ENCODE results near the gene ENTR1.
A peak's percentile ranks its signal among the peaks of the same experiment; 100 is the strongest.

The ENTR1 gene

DNA sequence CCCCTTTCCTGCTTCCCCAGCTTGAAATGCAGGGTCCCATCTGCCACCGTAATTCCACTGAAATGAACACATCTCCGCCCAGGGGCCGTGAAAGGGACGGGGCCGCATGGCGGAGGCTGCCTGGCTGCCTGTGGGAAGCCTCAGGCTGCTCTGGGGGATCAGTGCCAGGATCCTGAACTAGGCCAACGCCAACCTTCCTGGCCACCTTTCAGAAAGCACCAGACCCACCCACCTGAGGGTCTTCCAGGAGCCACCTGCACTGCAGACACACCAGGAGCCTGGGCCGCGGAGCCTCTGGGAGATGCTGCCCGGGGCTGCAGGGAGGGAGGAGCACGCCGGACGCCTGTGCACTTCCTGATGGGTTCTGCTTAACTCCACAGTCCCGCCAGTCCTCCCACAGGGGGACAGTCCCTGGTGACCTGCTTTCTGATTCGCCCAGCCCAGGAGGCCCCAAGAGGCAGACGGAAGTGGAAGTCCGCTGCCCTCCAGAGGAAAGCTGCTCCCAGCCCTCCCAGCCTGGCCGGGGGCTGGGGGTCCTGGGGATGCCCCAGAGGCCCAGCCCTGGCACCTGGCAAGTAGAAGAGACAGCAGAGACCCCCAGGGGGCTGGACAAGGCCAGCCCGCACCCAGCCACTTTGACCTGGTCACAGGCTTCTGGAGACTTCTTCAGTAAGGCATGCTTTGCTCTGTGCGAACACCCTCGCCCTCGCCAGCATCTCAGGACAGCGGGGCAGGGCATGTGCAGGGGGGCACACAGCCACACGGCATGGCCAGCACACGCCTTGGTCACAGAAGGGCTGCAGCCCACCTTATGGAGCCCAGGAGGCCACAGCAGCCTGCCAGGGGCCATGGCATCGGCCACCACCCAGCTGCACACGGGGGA, 36.9 kb downstream of the ENTR1 start, which contains the start of gene CARD9:
Gene CARD9, minus strand, starts transcription at position 370 of the 883 bp plus-strand sequence. CDS start 1,591 bp downstream, outside the sequence.
- peak; percentile 15 to 64 for DNase-seq

- DNase-seq: peak in 1 of 2 donors; percentile 62
These were observed 37.7 kb downstream of the ENTR1 start for GRCh38 chr9:136372561-136373299.

DNA sequence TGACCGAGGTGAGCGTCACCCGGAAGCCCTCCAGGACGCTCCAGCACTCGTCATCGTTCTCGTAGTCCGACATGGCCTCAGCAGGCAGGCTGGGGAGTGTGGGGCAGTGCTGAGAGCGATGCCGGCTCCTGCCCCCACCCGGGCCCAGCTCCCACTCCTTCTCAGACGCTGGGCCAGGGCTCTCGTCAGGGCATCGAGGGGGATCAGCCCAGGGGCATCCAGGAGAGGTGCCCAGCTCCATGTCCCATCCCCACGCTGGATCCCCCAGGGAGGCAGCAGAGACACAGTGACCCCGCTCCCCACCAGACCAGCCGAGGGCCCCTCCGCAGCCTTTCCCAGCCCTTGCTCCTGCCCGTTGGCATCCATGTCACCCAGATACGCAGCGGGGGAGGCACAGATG, 38.4 kb downstream of the ENTR1 start:
- no peak for DNase-seq

DNA sequence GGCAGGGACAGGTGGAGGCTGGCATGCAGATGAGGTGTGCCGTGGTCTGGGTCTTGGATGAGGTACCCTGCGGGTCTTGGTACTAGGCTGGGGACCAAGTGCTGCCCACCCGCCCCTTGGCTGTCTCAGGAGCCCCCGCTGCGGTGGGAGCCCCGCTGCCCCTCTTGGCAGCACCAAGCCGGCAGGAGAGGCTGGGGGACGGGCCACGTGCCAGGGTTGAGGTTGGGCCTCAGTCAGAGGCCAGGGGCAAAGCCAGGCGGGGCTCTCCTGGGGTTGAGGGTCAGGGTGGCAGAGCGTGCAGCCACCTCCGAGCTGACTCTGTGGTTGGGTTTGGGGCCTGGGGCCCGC, 38.9 kb downstream of the ENTR1 start:
- no peak for DNase-seq

- DNase-seq: no peak
These were observed 39.5 kb downstream of the ENTR1 start for GRCh38 chr9:136370687-136371532.

- no peak for DNase-seq
These were observed 40.4 kb downstream of the ENTR1 start for GRCh38 chr9:136370037-136370436.

DNA sequence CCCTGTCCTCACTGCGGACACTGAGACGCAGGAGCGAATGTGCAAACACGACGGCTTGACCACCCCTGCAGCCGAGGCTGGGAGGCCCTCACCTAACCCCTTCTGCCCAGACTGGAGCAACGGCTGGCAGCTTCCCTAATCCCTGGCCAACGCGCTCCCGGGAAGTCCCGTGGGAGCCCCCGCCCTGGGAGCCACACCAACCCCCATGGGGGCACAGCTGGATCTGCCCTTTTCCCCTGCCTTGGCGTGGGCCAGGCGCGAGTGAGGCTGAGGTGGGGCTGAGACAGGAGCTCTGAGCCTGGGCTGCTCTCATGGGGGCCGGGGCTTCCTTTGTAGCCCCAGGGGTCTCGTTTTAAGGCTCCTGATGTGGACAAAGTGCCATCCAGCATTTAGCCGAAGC, 42.2 kb downstream of the ENTR1 start:
- no peak for DNase-seq

DNA sequence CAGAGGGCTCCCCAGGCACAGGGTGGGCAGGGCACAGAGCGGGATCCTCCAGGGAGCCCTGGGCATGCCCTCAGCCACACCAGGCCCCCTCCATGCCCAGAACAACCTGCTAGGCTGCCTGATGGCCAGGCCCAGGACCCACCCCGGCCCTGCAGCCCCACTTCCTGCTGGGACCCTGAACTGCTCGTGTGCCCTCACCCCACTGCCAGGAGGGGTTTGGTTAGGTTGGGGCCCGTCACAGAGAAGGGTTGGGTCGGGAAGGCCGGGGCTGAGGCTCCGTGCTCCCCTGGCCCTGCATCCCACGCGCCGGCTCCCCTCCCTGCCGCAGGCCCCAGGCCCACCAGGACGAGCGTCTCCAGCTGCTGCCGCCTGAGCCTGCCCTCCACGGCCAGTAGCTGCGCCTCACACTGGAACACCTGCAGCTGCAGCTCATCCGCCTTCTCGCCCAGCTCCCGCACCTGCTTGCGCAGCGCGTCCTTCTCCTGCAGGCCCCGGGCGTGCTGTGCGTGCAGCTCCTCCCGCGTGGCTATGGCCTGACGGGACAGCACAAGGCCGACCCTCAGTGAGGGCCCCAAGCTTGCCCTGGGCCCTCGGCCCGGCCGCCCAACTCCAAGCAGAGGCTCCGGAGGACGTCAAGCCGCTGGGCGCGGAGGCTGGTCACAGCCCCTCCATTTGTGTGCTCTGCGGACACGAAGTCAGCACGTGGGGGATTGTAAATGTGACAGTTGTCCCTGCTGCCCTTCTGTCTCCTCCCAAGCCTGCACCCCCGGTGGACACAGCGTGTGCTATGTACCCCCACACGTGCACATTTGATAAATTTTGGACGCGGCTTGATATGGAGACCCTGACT, 42.9 kb downstream of the ENTR1 start:
- no peak for DNase-seq

DNA sequence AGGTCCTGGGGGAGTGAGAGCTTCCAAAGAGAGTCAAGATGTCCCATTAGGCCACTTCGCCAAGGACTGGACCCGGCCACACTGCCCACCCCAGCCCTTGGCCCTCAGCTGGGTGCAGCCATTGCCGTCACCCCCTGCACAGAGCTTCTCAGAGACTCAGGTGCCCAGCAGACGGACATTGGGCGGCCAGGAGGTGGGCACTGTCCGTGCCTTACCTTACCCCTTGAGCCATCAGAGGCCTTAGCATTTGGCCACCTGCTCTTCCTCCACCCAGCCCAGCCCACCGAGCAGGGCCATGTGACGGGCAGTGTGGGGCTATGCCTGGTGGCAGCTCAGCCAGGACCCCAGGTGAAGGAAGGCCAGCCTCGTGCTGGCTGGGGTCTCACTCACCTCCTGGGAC, 43.6 kb downstream of the ENTR1 start:
- DNase-seq: no peak

DNA sequence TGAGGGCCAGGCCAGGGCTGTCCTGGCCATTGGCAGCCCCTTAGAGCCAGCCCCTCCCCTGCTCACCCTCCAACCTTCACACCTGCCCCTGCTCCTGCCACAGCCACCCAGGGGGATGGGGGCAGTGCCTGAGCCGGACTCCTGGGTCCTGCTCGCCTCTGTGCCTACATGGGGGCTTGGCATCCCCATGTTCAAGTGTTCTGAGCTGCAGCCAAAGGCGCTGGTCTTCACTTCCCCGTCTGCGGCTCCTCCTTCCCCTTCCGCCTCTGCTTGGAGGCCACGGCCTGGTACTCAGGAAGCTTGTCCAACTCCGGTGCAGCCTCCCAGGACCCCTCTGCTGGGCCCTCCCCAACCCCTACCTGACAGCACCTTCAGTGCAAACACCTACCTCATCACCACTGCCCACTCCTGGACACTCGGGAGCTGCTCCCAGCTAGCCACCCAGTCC, 44.6 kb downstream of the ENTR1 start:
- DNase-seq: no peak

DNA sequence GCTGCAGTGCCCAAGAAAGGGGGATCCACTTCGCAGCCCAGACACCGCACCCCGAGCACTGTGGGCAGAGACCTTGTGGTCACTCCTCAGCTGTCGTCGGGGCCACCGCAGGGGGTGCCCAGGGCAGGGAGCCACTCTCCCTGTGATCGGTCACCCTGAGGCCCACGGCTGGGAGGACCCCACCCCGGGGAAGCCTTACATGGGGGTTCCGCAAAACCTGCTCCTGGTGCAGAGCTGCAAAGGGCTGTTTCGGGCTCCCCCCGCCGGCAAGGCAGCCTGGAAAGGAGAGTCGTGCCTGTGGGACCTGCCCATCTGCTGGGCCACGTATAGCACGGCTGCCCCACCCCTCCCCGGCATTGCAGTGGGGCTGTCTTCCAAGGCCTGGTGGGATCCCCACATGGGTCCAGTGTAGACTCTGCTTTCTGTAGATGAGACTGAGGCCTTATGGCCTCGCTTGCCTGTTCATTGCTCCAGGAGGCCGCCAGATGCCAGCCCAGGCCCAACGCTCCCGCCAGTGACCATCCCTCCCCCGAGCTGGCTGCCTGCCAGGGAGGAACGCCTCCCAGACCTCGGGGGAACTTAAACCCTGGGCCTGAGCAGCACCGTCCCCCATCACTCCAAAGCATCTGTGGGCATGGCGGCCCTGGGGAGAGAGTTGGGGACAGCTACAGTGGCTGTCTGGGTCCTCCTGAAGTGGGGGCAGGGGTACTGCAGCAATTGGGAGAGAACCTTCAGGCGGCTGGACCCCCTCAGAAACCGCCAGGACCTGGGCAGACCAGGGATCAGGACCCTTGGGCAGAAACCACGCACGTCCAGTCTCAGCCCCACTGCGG, 45.3 kb downstream of the ENTR1 start:
- DNase-seq: no peak

- no peak for DNase-seq
These were observed 46.3 kb downstream of the ENTR1 start for GRCh38 chr9:136363949-136364748.

DNA sequence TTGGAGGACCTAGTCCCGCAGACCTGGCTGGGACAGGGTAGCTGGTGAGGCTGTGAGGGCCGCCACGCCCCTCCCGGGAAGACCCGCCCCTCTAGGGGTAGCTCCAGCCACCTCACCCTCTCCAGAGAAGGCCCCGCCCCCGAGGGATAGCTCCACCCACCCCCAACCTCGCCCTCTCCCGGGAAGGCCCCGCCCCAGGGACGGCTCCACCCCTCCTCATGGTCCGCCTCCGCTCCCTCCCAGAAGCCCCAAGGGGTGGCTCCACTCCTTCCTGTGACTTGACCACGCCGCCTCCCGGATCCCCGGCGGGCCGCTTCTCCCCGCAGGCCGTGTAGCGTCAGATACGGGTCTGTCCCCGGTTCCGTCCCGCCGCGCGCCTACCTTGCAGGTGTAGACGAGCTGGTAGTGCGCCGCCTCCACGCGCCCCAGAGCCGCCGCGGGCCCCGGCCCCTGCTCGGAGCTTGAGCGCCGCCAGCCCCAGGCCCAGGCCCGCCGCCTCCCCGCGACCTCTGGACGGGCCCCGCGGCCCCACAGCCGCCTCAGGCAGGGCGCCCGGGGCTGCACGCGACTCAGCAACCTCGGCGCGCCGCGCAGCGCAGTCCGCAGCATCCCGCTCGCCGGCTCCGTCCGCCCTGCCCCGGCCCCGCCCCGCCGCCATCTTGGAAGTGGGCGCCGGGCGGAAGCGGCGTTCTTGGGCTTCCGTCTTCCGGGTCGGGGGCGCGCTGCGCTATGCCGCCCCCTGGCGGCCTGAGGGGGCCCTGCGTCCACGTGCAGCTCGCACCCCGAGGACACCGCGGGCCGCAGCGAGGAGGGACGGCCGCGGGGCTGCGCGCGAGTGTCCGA, 47.1 kb downstream of the ENTR1 start, which contains the start of gene DNLZ:
Gene DNLZ, minus strand, starts transcription at position 639 of the 843 bp plus-strand sequence. Its CDS starts 30 bp downstream, at position 609.
- DNase-seq: peak; percentile 94 to 95

GRCh38 chr9:136362450-136362784, 48.0 kb downstream of the ENTR1 start:
- no peak for DNase-seq

DNA sequence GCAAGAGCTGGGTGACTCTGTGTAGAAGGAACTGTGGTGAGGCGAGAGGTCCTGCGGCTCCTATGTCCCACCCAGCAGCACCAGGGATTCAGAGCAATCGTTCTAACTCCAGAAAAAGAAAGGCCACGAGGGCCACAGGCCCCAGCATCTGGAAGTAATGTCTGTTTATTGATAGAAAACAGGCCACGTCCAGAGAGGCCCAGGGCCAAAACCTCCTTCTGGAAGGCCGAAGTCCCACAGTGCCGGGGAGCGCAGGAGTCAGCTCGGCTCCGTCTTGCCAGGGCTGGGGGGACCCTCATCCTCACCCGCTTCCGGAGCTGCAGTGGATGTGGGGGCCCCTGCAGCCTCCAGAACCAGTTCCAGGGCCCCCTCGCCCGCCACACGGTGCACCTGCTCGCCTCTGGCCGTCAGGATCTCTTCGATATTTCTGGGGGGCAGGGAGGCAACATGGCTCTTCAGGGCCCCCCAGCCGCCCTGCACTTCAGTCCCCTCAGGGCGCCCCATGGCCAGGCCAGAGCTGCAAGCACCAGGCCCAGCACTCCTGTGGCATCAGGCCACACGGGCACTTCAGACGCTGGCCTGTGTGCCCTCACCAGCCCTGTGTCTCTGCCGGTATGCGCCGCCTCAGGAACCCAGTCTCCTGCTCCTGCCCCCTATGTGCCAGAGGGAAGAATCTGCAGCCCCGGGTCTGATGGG, 48.5 kb downstream of the ENTR1 start:
- no peak for DNase-seq

DNA sequence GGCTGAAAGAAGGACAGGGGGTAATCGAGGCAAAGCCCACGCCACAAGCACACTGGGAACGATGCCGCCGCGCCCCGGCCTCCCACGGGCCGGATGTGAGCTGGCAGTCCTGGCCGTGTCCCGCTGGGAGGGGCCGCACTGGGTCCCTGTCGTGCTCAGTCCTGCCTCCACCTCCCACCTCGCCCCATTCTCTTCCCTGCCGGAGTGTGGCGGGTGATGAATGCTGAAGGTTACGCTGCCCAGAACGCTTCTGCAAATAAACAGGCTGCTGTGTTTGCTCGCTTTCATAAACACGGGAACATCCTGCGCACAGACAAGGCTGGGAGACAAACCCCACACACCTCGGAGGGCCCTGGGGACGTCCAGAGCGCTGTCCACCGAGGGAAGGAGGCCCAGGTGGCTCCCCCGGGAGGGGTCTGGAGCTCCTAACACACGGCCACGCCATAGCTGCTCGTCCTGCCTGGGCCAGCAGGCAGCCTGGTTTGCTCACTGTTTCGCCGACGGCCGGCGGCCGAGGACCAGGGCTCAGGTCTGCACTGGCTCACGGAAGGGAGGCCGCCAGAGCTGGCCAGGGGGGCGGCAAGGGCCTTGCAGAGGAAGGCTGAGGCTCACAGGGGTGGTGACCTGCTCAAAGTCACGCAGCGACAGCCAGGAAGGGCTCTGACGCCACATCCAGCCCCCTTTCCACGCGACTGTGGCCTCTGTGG, 49.2 kb downstream of the ENTR1 start:
- no peak for DNase-seq

GRCh38 chr9:136359774-136360718, 50.4 kb downstream of the ENTR1 start:
- no peak for DNase-seq

Measured in CD4-positive, alpha-beta T cell treated with Interleukin-4 for 1 hour (primary cell).